Skeletal muscle satellite cell (primary cell): ENCODE measurements around the gene CYLC2. TPM values are rescaled to one million over a fixed set of nuclear protein-coding genes. Genes with fewer than 3 reads are reported as not detected.

Source experiments
- H3K27me3 ChIP-seq: 2 replicates; pipeline ENCODE4 v1.7.0; 2013; ENCODE audit warnings: low read length; ENCODE audit not compliant: control insufficient read depth, insufficient read depth
- H3K36me3 ChIP-seq: 2 replicates; pipeline ENCODE4 v1.7.0; 2013; ENCODE audit warnings: mild to moderate bottlenecking, control low read depth, low read length; ENCODE audit not compliant: insufficient read depth
- H3K4me1 ChIP-seq: 2 replicates; pipeline ENCODE4 v1.7.0; 2013; ENCODE audit warnings: low read length; ENCODE audit not compliant: control insufficient read depth, insufficient read depth
- H3K4me2 ChIP-seq: 2 replicates; pipeline ENCODE4 v1.7.0; 2013; ENCODE audit warnings: mild to moderate bottlenecking, low read length
- H3K4me3 ChIP-seq: 2 replicates; pipeline ENCODE4 v1.7.0; 2013; ENCODE audit warnings: low read length
- H3K9ac ChIP-seq: 2 replicates; pipeline ENCODE4 v1.7.0; 2013; ENCODE audit warnings: mild to moderate bottlenecking, low read depth, low read length, moderate library complexity
- H3K9me3 ChIP-seq: replicated peaks from 2 replicates; pipeline ENCODE4 v1.7.0; 2013; ENCODE audit warnings: mild to moderate bottlenecking, control low read depth, low read length
- total RNA-seq: library from RNA; depleted of rRNA; stranded (reverse); fragments of >200 nt; gene quantifications from 2 replicates; pipeline ENCODE4 v1.2.3, GENCODE V29; 2012; rRNA removed

CYLC2 gene
- not detected in 2 replicates for total RNA-seq

GRCh38 chr9:102995033-102995432 lies at the start of gene CYLC2:
Gene CYLC2 (plus strand): TSS chr9:102995333. CDS start chr9:102995381, 48 bp downstream.
- H3K4me3 ChIP-seq: no peak within 1 kb of the TSS
- H3K4me1 ChIP-seq: no peaks in the 10 kb centered on the region
- H3K27me3 ChIP-seq: no peaks in the 10 kb centered on the region
- H3K9me3 ChIP-seq: no peaks in the 10 kb centered on the region
- H3K9ac ChIP-seq: no peak within 1 kb of the TSS
- H3K4me2 ChIP-seq: no peak within 1 kb of the TSS
- H3K36me3 ChIP-seq: no peaks in the 10 kb centered on the region

GRCh38 chr9:102950346-102950745 lies 44.8 kb upstream of the CYLC2 start:
- H3K36me3 ChIP-seq: no peaks in the 10 kb centered on the region
- no peak overlapping the region for H3K4me3 ChIP-seq
- H3K27me3 ChIP-seq: no peaks in the 10 kb centered on the region
- H3K9me3 ChIP-seq: peaks cover 2% of the 10 kb centered on the region
- no peak overlapping the region for H3K4me2 ChIP-seq
- no peaks in the 10 kb centered on the region for H3K4me1 ChIP-seq
- H3K9ac ChIP-seq: no peak overlapping the region

- Histone ChIP-seq H3K9me3 (peaks cover 13% of the 10 kb centered on the region), H3K36me3 (no peaks in the 10 kb centered on the region), H3K4me3 (no peak overlapping the region), H3K9ac (no peak overlapping the region), H3K4me1 (no peaks in the 10 kb centered on the region), H3K4me2 (no peak overlapping the region), H3K27me3 (no peaks in the 10 kb centered on the region)
These were observed 28.1 kb upstream of the CYLC2 start for GRCh38 chr9:102966999-102967398.

- no peak overlapping the region for H3K4me3 ChIP-seq
- no peak overlapping the region for H3K9ac ChIP-seq
- no peaks in the 10 kb centered on the region for H3K27me3 ChIP-seq
- H3K4me1 ChIP-seq: no peaks in the 10 kb centered on the region
- H3K4me2 ChIP-seq: no peak overlapping the region
- peaks cover 13% of the 10 kb centered on the region for H3K9me3 ChIP-seq
- no peaks in the 10 kb centered on the region for H3K36me3 ChIP-seq
These were observed 27.2 kb upstream of the CYLC2 start for GRCh38 chr9:102967979-102968378.

- Histone ChIP-seq H3K9me3 (peaks cover 10% of the 10 kb centered on the region), H3K36me3 (no peaks in the 10 kb centered on the region), H3K4me3 (no peak overlapping the region), H3K4me1 (no peaks in the 10 kb centered on the region), H3K9ac (no peak overlapping the region), H3K4me2 (no peak overlapping the region), H3K27me3 (no peaks in the 10 kb centered on the region)
These were observed 22.4 kb upstream of the CYLC2 start for GRCh38 chr9:102972780-102973179.

GRCh38 chr9:102974530-102974929 lies 20.6 kb upstream of the CYLC2 start:
- H3K4me1 ChIP-seq: no peaks in the 10 kb centered on the region
- no peak overlapping the region for H3K4me2 ChIP-seq
- no peak overlapping the region for H3K9ac ChIP-seq
- no peaks in the 10 kb centered on the region for H3K27me3 ChIP-seq
- no peaks in the 10 kb centered on the region for H3K36me3 ChIP-seq
- H3K4me3 ChIP-seq: no peak overlapping the region
- peaks cover 7% of the 10 kb centered on the region for H3K9me3 ChIP-seq

- no peaks in the 10 kb centered on the region for H3K36me3 ChIP-seq
- H3K9me3 ChIP-seq: peaks cover 7% of the 10 kb centered on the region
- H3K4me2 ChIP-seq: no peak overlapping the region
- no peaks in the 10 kb centered on the region for H3K4me1 ChIP-seq
- no peak overlapping the region for H3K4me3 ChIP-seq
- H3K9ac ChIP-seq: no peak overlapping the region
- no peaks in the 10 kb centered on the region for H3K27me3 ChIP-seq
These were observed 19.9 kb upstream of the CYLC2 start for GRCh38 chr9:102975251-102975650.

- no peaks in the 10 kb centered on the region for H3K36me3 ChIP-seq
- no peaks in the 10 kb centered on the region for H3K4me1 ChIP-seq
- H3K9ac ChIP-seq: no peak overlapping the region
- no peak overlapping the region for H3K4me2 ChIP-seq
- H3K9me3 ChIP-seq: peaks cover 14% of the 10 kb centered on the region
- no peak overlapping the region for H3K4me3 ChIP-seq
- H3K27me3 ChIP-seq: no peaks in the 10 kb centered on the region
These were observed 9.8 kb upstream of the CYLC2 start for GRCh38 chr9:102985162-102985895.

GRCh38 chr9:102986425-102986824 lies 8.7 kb upstream of the CYLC2 start:
- no peaks in the 10 kb centered on the region for H3K4me1 ChIP-seq

GRCh38 chr9:103003689-103004088 lies 8.6 kb downstream of the CYLC2 start:
- Histone ChIP-seq H3K9me3 (no peaks in the 10 kb centered on the region), H3K4me2 (no peak overlapping the region), H3K4me1 (no peaks in the 10 kb centered on the region), H3K9ac (no peak overlapping the region), H3K4me3 (no peak overlapping the region), H3K36me3 (no peaks in the 10 kb centered on the region), H3K27me3 (no peaks in the 10 kb centered on the region)

More at GRCh38 chr9:102986425-102986824, 8.7 kb upstream of the CYLC2 start:
- Histone ChIP-seq H3K4me2 (no peak overlapping the region), H3K9ac (no peak overlapping the region), H3K4me3 (no peak overlapping the region), H3K27me3 (no peaks in the 10 kb centered on the region), H3K36me3 (no peaks in the 10 kb centered on the region), H3K9me3 (peaks cover 9% of the 10 kb centered on the region)

- Histone ChIP-seq H3K4me1 (no peaks in the 10 kb centered on the region), H3K4me2 (no peak overlapping the region), H3K27me3 (no peaks in the 10 kb centered on the region), H3K4me3 (no peak overlapping the region), H3K9me3 (no peaks in the 10 kb centered on the region), H3K9ac (no peak overlapping the region), H3K36me3 (no peaks in the 10 kb centered on the region)
These were observed 19.1 kb downstream of the CYLC2 start for GRCh38 chr9:103014242-103014641.

- Histone ChIP-seq H3K4me1 (no peaks in the 10 kb centered on the region), H3K9me3 (no peaks in the 10 kb centered on the region), H3K36me3 (no peaks in the 10 kb centered on the region), H3K9ac (no peak overlapping the region), H3K4me3 (no peak overlapping the region), H3K4me2 (no peak overlapping the region), H3K27me3 (no peaks in the 10 kb centered on the region)
These were observed 30.7 kb downstream of the CYLC2 start for GRCh38 chr9:103025796-103026195.
